Measurements from ENCODE around the gene SEMA3B.
A peak's percentile ranks its signal among the peaks of the same experiment; 100 is the strongest.
"Not testable (repeated sequence)": the region's sequence is repeated elsewhere in the genome, so short reads cannot be mapped to it uniquely, and the experiment has no call there.

The SEMA3B gene

GRCh38 chr3:50233176-50233575 is 35.8 kb upstream of the SEMA3B start:
- H3K27me3 Mint-ChIP-seq = no peaks in the 10 kb centered on the region
- H3K36me3 Mint-ChIP-seq = no peaks in the 10 kb centered on the region
- no peak overlapping the region for H3K27ac Mint-ChIP-seq
- no peak overlapping the region for H3K4me3 Mint-ChIP-seq
- peaks cover 18% of the 10 kb centered on the region for H3K4me1 Mint-ChIP-seq
- H3K9me3 Mint-ChIP-seq = no peaks in the 10 kb centered on the region

GRCh38 chr3:50235716-50236483 is 33.0 kb upstream of the SEMA3B start, which contains the start of gene GNAI2:
Gene GNAI2, plus strand, starts transcription at chr3:50236204. Its CDS starts 132 bp downstream, at chr3:50236336.
- H3K27me3 Mint-ChIP-seq = no peaks in the 10 kb centered on the region
- peaks cover 34% of the 10 kb centered on the region for H3K4me1 Mint-ChIP-seq
- peak within 1 kb of the TSS; percentile 92 for H3K4me3 Mint-ChIP-seq

GRCh38 chr3:50236484-50237132 is 32.3 kb upstream of the SEMA3B start:
- H3K27me3 Mint-ChIP-seq = no peaks in the 10 kb centered on the region
- H3K9me3 Mint-ChIP-seq = no peaks in the 10 kb centered on the region
- no peaks in the 10 kb centered on the region for H3K36me3 Mint-ChIP-seq
- H3K4me3 Mint-ChIP-seq = peak overlapping the region; percentile 92
- H3K27ac Mint-ChIP-seq = peak overlapping the region; percentile 94
- peaks cover 40% of the 10 kb centered on the region for H3K4me1 Mint-ChIP-seq

More at GRCh38 chr3:50235716-50236483, 33.0 kb upstream of the SEMA3B start, which contains the start of gene GNAI2:
- no peaks in the 10 kb centered on the region for H3K36me3 Mint-ChIP-seq
- H3K9me3 Mint-ChIP-seq = no peaks in the 10 kb centered on the region
- H3K27ac Mint-ChIP-seq = peak within 1 kb of the TSS; percentile 94

- H3K4me1 Mint-ChIP-seq = peaks cover 46% of the 10 kb centered on the region
Observed at GRCh38 chr3:50237133-50237651, 31.8 kb upstream of the SEMA3B start.

GRCh38 chr3:50237754-50238548 is 31.0 kb upstream of the SEMA3B start:
- Mint-ChIP-seq H3K27ac (peak overlapping the region; percentile 94), H3K4me3 (peak overlapping the region; percentile 92), H3K27me3 (no peaks in the 10 kb centered on the region), H3K9me3 (no peaks in the 10 kb centered on the region), H3K4me1 (peaks cover 53% of the 10 kb centered on the region), H3K36me3 (no peaks in the 10 kb centered on the region)

More at GRCh38 chr3:50237133-50237651, 31.8 kb upstream of the SEMA3B start:
- Mint-ChIP-seq H3K9me3 (no peaks in the 10 kb centered on the region), H3K36me3 (no peaks in the 10 kb centered on the region), H3K4me3 (peak overlapping the region; percentile 92), H3K27ac (peak overlapping the region; percentile 94), H3K27me3 (no peaks in the 10 kb centered on the region)

GRCh38 chr3:50238549-50239026 is 30.4 kb upstream of the SEMA3B start:
- Mint-ChIP-seq H3K36me3 (no peaks in the 10 kb centered on the region), H3K27me3 (no peaks in the 10 kb centered on the region), H3K4me3 (peak overlapping the region; percentile 92), H3K9me3 (no peaks in the 10 kb centered on the region), H3K4me1 (peaks cover 56% of the 10 kb centered on the region), H3K27ac (no peak overlapping the region)

- Mint-ChIP-seq H3K27me3 (no peaks in the 10 kb centered on the region), H3K36me3 (no peaks in the 10 kb centered on the region), H3K9me3 (no peaks in the 10 kb centered on the region), H3K4me1 (peaks cover 64% of the 10 kb centered on the region), H3K27ac (peak overlapping the region; percentile 76), H3K4me3 (peak overlapping the region; percentile 92)
Observed at GRCh38 chr3:50239649-50240048, 29.3 kb upstream of the SEMA3B start.

GRCh38 chr3:50241163-50241562 is 27.8 kb upstream of the SEMA3B start:
- Mint-ChIP-seq H3K4me1 (peaks cover 71% of the 10 kb centered on the region), H3K4me3 (no peak overlapping the region), H3K27me3 (no peaks in the 10 kb centered on the region), H3K36me3 (no peaks in the 10 kb centered on the region), H3K27ac (peak overlapping the region; percentile 96), H3K9me3 (no peaks in the 10 kb centered on the region)

- Mint-ChIP-seq H3K4me1 (peaks cover 78% of the 10 kb centered on the region), H3K27ac (peak overlapping the region; percentile 99), H3K36me3 (no peaks in the 10 kb centered on the region)
Observed at GRCh38 chr3:50241713-50242380, 27.1 kb upstream of the SEMA3B start.

GRCh38 chr3:50242381-50242770 is 26.6 kb upstream of the SEMA3B start:
- peak overlapping the region; percentile 73 for H3K4me3 Mint-ChIP-seq
- no peaks in the 10 kb centered on the region for H3K27me3 Mint-ChIP-seq
- no peaks in the 10 kb centered on the region for H3K36me3 Mint-ChIP-seq
- peaks cover 83% of the 10 kb centered on the region for H3K4me1 Mint-ChIP-seq
- peak overlapping the region; percentile 99 for H3K27ac Mint-ChIP-seq
- H3K9me3 Mint-ChIP-seq = no peaks in the 10 kb centered on the region

More at GRCh38 chr3:50241713-50242380, 27.1 kb upstream of the SEMA3B start:
- Mint-ChIP-seq H3K27me3 (no peaks in the 10 kb centered on the region), H3K4me3 (peak overlapping the region; percentile 47), H3K9me3 (no peaks in the 10 kb centered on the region)

GRCh38 chr3:50242851-50243542 is 25.9 kb upstream of the SEMA3B start:
- H3K4me1 Mint-ChIP-seq = peaks cover 84% of the 10 kb centered on the region
- H3K4me3 Mint-ChIP-seq = peak overlapping the region; percentile 73
- H3K27me3 Mint-ChIP-seq = no peaks in the 10 kb centered on the region
- H3K36me3 Mint-ChIP-seq = no peaks in the 10 kb centered on the region
- H3K27ac Mint-ChIP-seq = peak overlapping the region; percentile 99
- H3K9me3 Mint-ChIP-seq = no peaks in the 10 kb centered on the region

GRCh38 chr3:50243543-50243895 is 25.4 kb upstream of the SEMA3B start:
- Mint-ChIP-seq H3K4me3 (peak overlapping the region; percentile 4), H3K9me3 (no peaks in the 10 kb centered on the region), H3K4me1 (peaks cover 82% of the 10 kb centered on the region), H3K27ac (peak overlapping the region; percentile 62), H3K27me3 (no peaks in the 10 kb centered on the region), H3K36me3 (no peaks in the 10 kb centered on the region)

- Mint-ChIP-seq H3K27ac (peak overlapping the region; percentile 80), H3K4me1 (peaks cover 78% of the 10 kb centered on the region)
- H3K27me3 Mint-ChIP-seq, H3K9me3 Mint-ChIP-seq, H3K36me3 Mint-ChIP-seq, H3K4me3 Mint-ChIP-seq: not testable (repeated sequence)
Observed at GRCh38 chr3:50244813-50245212, 24.1 kb upstream of the SEMA3B start.

GRCh38 chr3:50245251-50245745 is 23.6 kb upstream of the SEMA3B start:
- no peaks in the 10 kb centered on the region for H3K9me3 Mint-ChIP-seq
- H3K4me3 Mint-ChIP-seq = peak overlapping the region; percentile 85
- no peaks in the 10 kb centered on the region for H3K27me3 Mint-ChIP-seq
- H3K27ac Mint-ChIP-seq = peak overlapping the region; percentile 80
- peaks cover 78% of the 10 kb centered on the region for H3K4me1 Mint-ChIP-seq
- H3K36me3 Mint-ChIP-seq = no peaks in the 10 kb centered on the region

Measured in activated naive CD4-positive, alpha-beta T cell treated with anti-CD3 and anti-CD28 coated beads, Interleukin-2, amount 50 U/mL, for 24 hours (primary cell).